B cell (primary cell): ENCODE results near the gene MFAP5. TPM values are rescaled to one million over a fixed set of nuclear protein-coding genes. Genes with fewer than 3 reads are reported as not detected.
A peak's percentile ranks its signal among the peaks of the same experiment; 100 is the strongest.

ENCODE experiments used
- ATAC-seq: fragments of 200-7000 bp; cut with Tn5 transposase; one replicate; pipeline ENCODE4 v1.10.0; 2021; ENCODE audit warnings: low read depth, mild to moderate bottlenecking, moderate number of reproducible peaks, moderate library complexity
- CTCF ChIA-PET: fragments of 350-600 bp; sonication (Branson Sonifier 250); formaldehyde crosslinking; loops from one replicate; lab custom pipeline; 2021; ENCODE audit warnings: antibody characterized with exemption, inconsistent platforms; lab: Charles Lee
- POLR2A ChIA-PET: fragments of 350-600 bp; sonication (Branson Sonifier 250); formaldehyde crosslinking; loops from one replicate; lab custom pipeline; 2021; ENCODE audit warnings: antibody characterized with exemption; lab: Charles Lee
- DNase-seq: peaks from one replicate; pipeline ENCODE4 v3.0.0; 2013
- H2AFZ ChIP-seq: 2 replicates; pipeline ENCODE4 v1.6.1; 2012; ENCODE audit warnings: mild to moderate bottlenecking, low read depth, low read length; ENCODE audit not compliant: insufficient read depth, poor library complexity, severe bottlenecking
- H3K27ac ChIP-seq, 2 donors: 1 replicate in 1 of 2; 2 replicates in 1 of 2; pipeline ENCODE4 v1.5.1; 2012 to 2013; ENCODE audit warnings: low read length in 2 of 2, mild to moderate bottlenecking in 2 of 2, moderate library complexity in 1 of 2
- H3K27me3 ChIP-seq, 4 experiments: fragments of 200-600 bp in 1 of 4; sonication (generic) in 1 of 4; replicated peaks in 1 of 4; 1 replicate in 2 of 4; 2 replicates in 2 of 4; pipeline versions ENCODE4 v1.6.1 to v1.7.0; 2013 to 2016; ENCODE audit warnings: low read length in 3 of 4, mild to moderate bottlenecking in 2 of 4, mixed read lengths in 1 of 4, moderate library complexity in 1 of 4; ENCODE audit not compliant: insufficient read depth in 4 of 4, control insufficient read depth in 3 of 4; ENCODE audit errors: control extremely low read depth in 1 of 4
- H3K36me3 ChIP-seq, 2 experiments: replicated peaks in 1 of 2; 1 replicate in 1 of 2; 2 replicates in 1 of 2; pipeline versions ENCODE4 v1.6.1 to v1.7.1; 2013; ENCODE audit warnings: low read length in 1 of 2; ENCODE audit not compliant: insufficient read depth in 2 of 2, control insufficient read depth in 1 of 2; ENCODE audit errors: control extremely low read depth in 1 of 2, extremely low read depth in 1 of 2
- H3K4me1 ChIP-seq, 2 donors: fragments of 200-600 bp in 1 of 2; sonication (generic) in 1 of 2; 1 replicate in 1 of 2; 2 replicates in 1 of 2; pipeline versions ENCODE4 v1.5.1 to v1.6.1; 2013 to 2017; ENCODE audit warnings: low read length in 2 of 2; ENCODE audit not compliant: control insufficient read depth in 2 of 2, insufficient read depth in 2 of 2
- H3K4me2 ChIP-seq: replicated peaks from 2 replicates; pipeline ENCODE3; 2012; ENCODE audit warnings: mild to moderate bottlenecking, low read depth, low read length; ENCODE audit not compliant: poor library complexity, severe bottlenecking
- H3K4me3 ChIP-seq, 5 experiments: fragments of 200-600 bp in 1 of 5; sonication (generic) in 1 of 5; 1 replicate in 3 of 5; 2 replicates in 2 of 5; pipeline versions ENCODE4 v1.5.1 to v1.7.0; 2011 to 2016; ENCODE audit warnings: low read length in 4 of 5, mild to moderate bottlenecking in 4 of 5, low read depth in 2 of 5, control low read depth in 1 of 5, moderate library complexity in 1 of 5; ENCODE audit not compliant: insufficient read depth in 1 of 5; ENCODE audit errors: control extremely low read depth in 1 of 5, extremely low read depth in 1 of 5
- H3K79me2 ChIP-seq: fragments of 200-600 bp; sonication (generic); one replicate; pipeline ENCODE4 v1.6.0; 2016; ENCODE audit warnings: low read length; ENCODE audit not compliant: control insufficient read depth, insufficient read depth
- H3K9ac ChIP-seq: fragments of 200-600 bp; sonication (generic); 2 replicates; pipeline ENCODE4 v1.6.1; 2017; ENCODE audit warnings: mild to moderate bottlenecking, low read length, moderate library complexity
- H3K9me3 ChIP-seq, 3 donors: one replicate each; pipeline versions ENCODE4 v1.6.1 to v1.7.1; 2013; ENCODE audit warnings: low read length in 2 of 3; ENCODE audit not compliant: control insufficient read depth in 2 of 3, insufficient read depth in 1 of 3; ENCODE audit errors: control extremely low read depth in 1 of 3
- H4K20me1 ChIP-seq: 2 replicates; pipeline ENCODE4 v1.6.0; 2012; ENCODE audit warnings: mild to moderate bottlenecking, low read length; ENCODE audit not compliant: insufficient read depth, control insufficient read depth, poor library complexity, severe bottlenecking
- H3K27ac Mint-ChIP-seq: one replicate; pipeline ENCODE4 v1.8.0; 2021; ENCODE audit warnings: mixed read lengths
- H3K27me3 Mint-ChIP-seq: one replicate; pipeline ENCODE4 v1.8.0; 2021; ENCODE audit warnings: mixed read lengths
- H3K4me1 Mint-ChIP-seq: one replicate; pipeline ENCODE4 v1.8.0; 2021; ENCODE audit warnings: mixed read lengths
- H3K4me3 Mint-ChIP-seq: one replicate; pipeline ENCODE4 v1.8.0; 2021; ENCODE audit warnings: mixed read lengths
- H3K9me3 Mint-ChIP-seq: one replicate; pipeline ENCODE4 v1.8.0; 2022; ENCODE audit warnings: mixed read lengths; ENCODE audit not compliant: insufficient read depth
- CTCF ChIP-seq: fragments of 200-600 bp; IDR thresholded peaks from one replicate; pipeline ENCODE4 v1.8.0; 2022; ENCODE audit warnings: antibody characterized with exemption, mild to moderate bottlenecking
- EZH2 ChIP-seq: IDR thresholded peaks from 2 replicates; pipeline ENCODE4 v1.6.1; 2012; ENCODE audit warnings: borderline replicate concordance, low read depth, mild to moderate bottlenecking, moderate library complexity, low read length; ENCODE audit not compliant: insufficient read depth, poor library complexity, severe bottlenecking
- WGBS: methylation state at CpG from one replicate; pipeline ENCODE4 v1.1.5; 2013; ENCODE audit warnings: missing lambda C conversion rate; ENCODE audit not compliant: insufficient coverage; 5-methylcytosine and 5-hydroxymethylcytosine counted together
- intact Hi-C: fragments of 100-400 bp; cut with micrococcal nuclease; formaldehyde crosslinking; loops from one replicate; pipeline ENCODE4 v1.10.0; 2022
- polyA plus RNA-seq: library from polyadenylated mRNA; depleted of rRNA; stranded (reverse); fragments of >200 nt; gene quantifications from 2 replicates; pipeline ENCODE4 v1.2.3, GENCODE V29; 2012
- total RNA-seq, 2 donors: library from RNA; stranded (reverse); fragments of 120-200 nt in 1 of 2; gene quantifications; 1 replicate in 1 of 2; 2 replicates in 1 of 2; pipeline versions ENCODE4 v1.2.3 to v1.2.4, GENCODE V29; 2013 to 2022

MFAP5 gene
- total and polyA plus RNA-seq, 2 donors (not counting 1 experiment from before 2014, with no cell fraction given) = 0.31 to 0.94 TPM

GRCh38 chr12:8638951-8639350 is 23.7 kb downstream of the MFAP5 start:
- H3K27me3 ChIP-seq = no peaks in the 10 kb centered on the region
- no peak overlapping the region for H3K9ac ChIP-seq
- H2AFZ ChIP-seq = no peak overlapping the region
- CTCF ChIA-PET = no interaction called here
- Mint-ChIP-seq H3K27me3 (no peaks in the 10 kb centered on the region), H3K4me1 (peaks cover 4% of the 10 kb centered on the region), H3K4me3 (no peak overlapping the region), H3K27ac (no peak overlapping the region), H3K9me3 (no peaks in the 10 kb centered on the region)
- no peaks in the 10 kb centered on the region for H3K36me3 ChIP-seq
- H3K4me2 ChIP-seq = no peak overlapping the region
- no peak for ATAC-seq
- POLR2A ChIA-PET = no interaction called here
- no peaks in the 10 kb centered on the region for H3K79me2 ChIP-seq
- no peaks in the 10 kb centered on the region for H3K9me3 ChIP-seq
- H3K27ac ChIP-seq = no peak overlapping the region
- H3K4me3 ChIP-seq = no peak overlapping the region
- DNase-seq = no peak
- H3K4me1 ChIP-seq = peaks cover 1% of the 10 kb centered on the region in 2 donors
- WGBS = no CpG with 5 or more reads among the region's 4 CpGs
- TF ChIP-seq CTCF (no peak), EZH2 (no peak)
- intact Hi-C loops = no loop called here
- no peaks in the 10 kb centered on the region for H4K20me1 ChIP-seq

GRCh38 chr12:8637666-8638065 is 25.0 kb downstream of the MFAP5 start:
- DNase-seq (no peak), ATAC-seq (no peak)
- Histone ChIP-seq H3K9me3 (no peaks in the 10 kb centered on the region), H3K9ac (no peak overlapping the region), H4K20me1 (no peaks in the 10 kb centered on the region), H3K36me3 (no peaks in the 10 kb centered on the region), H3K4me3 (no peak overlapping the region), H3K4me1 (no peaks in the 10 kb centered on the region), H3K4me2 (no peak overlapping the region), H3K27me3 (no peaks in the 10 kb centered on the region), H3K27ac (no peak overlapping the region), H3K79me2 (no peaks in the 10 kb centered on the region), H2AFZ (no peak overlapping the region)
- H3K27me3 Mint-ChIP-seq = no peaks in the 10 kb centered on the region
- POLR2A ChIA-PET = no interaction called here
- intact Hi-C loops = no loop called here
- peaks cover 2% of the 10 kb centered on the region for H3K4me1 Mint-ChIP-seq
- TF ChIP-seq EZH2 = no peak
- no peak overlapping the region for H3K4me3 Mint-ChIP-seq
- H3K9me3 Mint-ChIP-seq = no peaks in the 10 kb centered on the region
- CTCF ChIA-PET = interaction anchor here (1.0 kb wide), 1 partner anchor 9 kb away, joined by 3 read pairs; no protein-coding TSS in a partner anchor
- 100% methylated on average over 2 of the region's 4 CpGs for WGBS
- peak overlapping the region; percentile 27 for H3K27ac Mint-ChIP-seq
